Endothelial cell of umbilical vein (primary cell): Measurements from ENCODE around the gene XKR3. TPM values are rescaled to one million over a fixed set of nuclear protein-coding genes. Genes with fewer than 3 reads are reported as not detected.

Experiments used
- BruUV-seq: library from RNA; stranded (reverse); fragments of 400-500 nt; replicated peaks from 2 replicates; lab custom pipeline; 2021; lab: Mats Ljungman, UMichigan
- CTCF ChIA-PET: fragments of 300-600, 350-600 bp; sonication (Branson Sonifier 250); formaldehyde crosslinking; loops from one replicate; lab custom pipeline; 2021; ENCODE audit warnings: antibody characterized with exemption, inconsistent platforms; lab: Charles Lee
- POLR2A ChIA-PET: fragments of 300-600, 350-600 bp; sonication (Branson Sonifier 250); formaldehyde crosslinking; loops from one replicate; lab custom pipeline; 2021; ENCODE audit warnings: antibody characterized with exemption, inconsistent platforms; lab: Charles Lee
- DNase-seq: peaks from one replicate; pipeline ENCODE4 v3.0.0-alpha.2; 2011; ENCODE audit warnings: low read depth, low spot score
- FAIRE-seq: peaks from 2 replicates; lab custom pipeline; 2011; peaks lifted over from hg19 to GRCh38; lab: Jason Lieb, UNC
- H2AFZ ChIP-seq: 2 replicates; pipeline ENCODE4 v1.6.0; 2012; ENCODE audit warnings: low read depth, low read length, control low read depth, inconsistent platforms
- H3K27ac ChIP-seq: 2 replicates; pipeline ENCODE4 v1.5.1; 2011; ENCODE audit warnings: low read depth, mild to moderate bottlenecking, control low read depth, low read length, moderate library complexity; ENCODE audit not compliant: insufficient read depth
- H3K27me3 ChIP-seq, 2 experiments: 2 replicates each; pipeline versions ENCODE4 v1.6.0 to v1.6.1; 2011; ENCODE audit warnings: low read length in 2 of 2, mixed read lengths in 1 of 2; ENCODE audit not compliant: control insufficient read depth in 2 of 2, insufficient read depth in 2 of 2
- H3K36me3 ChIP-seq, 2 experiments: 2 replicates in 1 of 2; 3 replicates in 1 of 2; pipeline ENCODE4 v1.5.1; 2011; ENCODE audit warnings: low read length in 2 of 2, mild to moderate bottlenecking in 1 of 2, moderate library complexity in 1 of 2; ENCODE audit not compliant: control insufficient read depth in 2 of 2, insufficient read depth in 2 of 2; ENCODE audit errors: extremely low read depth in 1 of 2
- H3K4me1 ChIP-seq: 3 replicates; pipeline ENCODE4 v1.5.1; 2011; ENCODE audit warnings: mild to moderate bottlenecking, low read length; ENCODE audit not compliant: control insufficient read depth, insufficient read depth; ENCODE audit errors: extremely low read depth
- H3K4me2 ChIP-seq: 2 replicates; pipeline ENCODE4 v1.6.1; 2011; ENCODE audit warnings: low read length, control low read depth, mixed read lengths; ENCODE audit not compliant: insufficient read depth
- H3K4me3 ChIP-seq, 3 experiments: fragments of 200-600 bp in 1 of 3; sonication (generic), shearing (Covaris generic) in 1 of 3; replicated peaks in 1 of 3; 2 replicates each; pipeline ENCODE4 v1.5.1; 2011 to 2016; ENCODE audit warnings: control low read depth in 3 of 3, low read length in 3 of 3, mild to moderate bottlenecking in 2 of 3, inconsistent platforms in 1 of 3, low read depth in 1 of 3, moderate library complexity in 1 of 3; ENCODE audit not compliant: insufficient read depth in 1 of 3
- H3K79me2 ChIP-seq: 2 replicates; pipeline ENCODE4 v1.6.0; 2012; ENCODE audit warnings: low read length, inconsistent platforms; ENCODE audit not compliant: control insufficient read depth, insufficient read depth
- H3K9ac ChIP-seq: replicated peaks from 2 replicates; pipeline ENCODE3; 2011; ENCODE audit warnings: low read length, control low read depth; ENCODE audit not compliant: insufficient read depth; ENCODE audit errors: extremely low read depth
- H3K9me1 ChIP-seq: replicated peaks from 3 replicates; pipeline ENCODE4 v1.6.0; 2011; ENCODE audit warnings: mild to moderate bottlenecking, low read length; ENCODE audit not compliant: control insufficient read depth, insufficient read depth; ENCODE audit errors: extremely low read depth
- H3K9me3 ChIP-seq: replicated peaks from 2 replicates; pipeline ENCODE4 v1.5.1; 2012; ENCODE audit warnings: low read length, inconsistent platforms; ENCODE audit not compliant: control insufficient read depth, insufficient read depth
- H4K20me1 ChIP-seq: replicated peaks from 2 replicates; pipeline ENCODE3; 2011; ENCODE audit warnings: mild to moderate bottlenecking, low read length; ENCODE audit not compliant: control insufficient read depth, insufficient read depth; ENCODE audit errors: extremely low read depth
- EZH2 ChIP-seq: IDR thresholded peaks from 2 replicates; pipeline ENCODE4 v1.6.1; 2012; ENCODE audit warnings: borderline replicate concordance, low read depth, mild to moderate bottlenecking, moderate library complexity, low read length, inconsistent platforms; ENCODE audit not compliant: severe bottlenecking
- FOS ChIP-seq: IDR thresholded peaks from 2 replicates; pipeline ENCODE4 v1.6.1; 2011; ENCODE audit warnings: mild to moderate bottlenecking, low read length, moderate library complexity, borderline replicate concordance; ENCODE audit not compliant: insufficient read depth
- GATA2 ChIP-seq: IDR thresholded peaks from 2 replicates; pipeline ENCODE4 v1.7.0; 2011; ENCODE audit warnings: low read depth, mild to moderate bottlenecking, moderate library complexity, mixed read lengths, low read length; ENCODE audit not compliant: insufficient read length, insufficient read depth
- JUN ChIP-seq: IDR thresholded peaks from 2 replicates; pipeline ENCODE4 v1.6.1; 2011; ENCODE audit warnings: borderline replicate concordance, low read depth; ENCODE audit not compliant: insufficient read length, insufficient read depth
- MYC ChIP-seq: IDR thresholded peaks from one replicate; pipeline ENCODE4 v1.6.1; 2011; ENCODE audit warnings: mild to moderate bottlenecking, low read depth, low read length
- POLR2A ChIP-seq: IDR thresholded peaks from 2 replicates; pipeline ENCODE4 v1.6.1; 2012; ENCODE audit warnings: low read depth, mild to moderate bottlenecking, control low read depth, low read length
- POLR2AphosphoS5 ChIP-seq: IDR thresholded peaks from 2 replicates; pipeline ENCODE4 v1.6.1; 2012; ENCODE audit warnings: low read depth, mild to moderate bottlenecking, control low read depth, low read length, moderate library complexity; ENCODE audit not compliant: insufficient read depth
- dilution Hi-C: fragments of 300-500 bp; cut with MboI; formaldehyde crosslinking; loops from one replicate; pipeline ENCODE4 v1.15.0; 2019; ENCODE audit warnings: low sequenced_read_pairs; ENCODE audit not compliant: extremely low pct_ligation_motif_present
- intact Hi-C: fragments of 100-400 bp; cut with micrococcal nuclease; formaldehyde crosslinking; loops from one replicate; pipeline ENCODE4 v1.10.0; 2022
- polyA plus RNA-seq, 4 experiments: library from polyadenylated mRNA; depleted of rRNA in 3 of 4; stranded (reverse) in 3 of 4; unstranded in 1 of 4; fragments of >200 nt; gene quantifications; 2 replicates each; pipeline versions ENCODE4 v1.2.1 to v1.2.3, GENCODE V29; 2011 to 2012; ENCODE audit warnings: missing spikeins in 1 of 4
- total RNA-seq: library from RNA; stranded (reverse); gene quantifications from 2 replicates; pipeline ENCODE4 v1.2.3, GENCODE V29; 2021
- TF ChIP-seq, protein P1 (sequence below): IDR thresholded peaks from 2 replicates; pipeline ENCODE4 v1.6.1; 2011; ENCODE audit not compliant: insufficient read depth, insufficient read length
- TF ChIP-seq, protein P2 (sequence below), 2 donors: IDR thresholded peaks; 1 replicate in 1 of 2; 2 replicates in 1 of 2; pipeline ENCODE4 v1.5.1; 2011; ENCODE audit warnings: low read length in 2 of 2, mild to moderate bottlenecking in 2 of 2, moderate library complexity in 2 of 2, control low read depth in 1 of 2, inconsistent platforms in 1 of 2, low read depth in 1 of 2; ENCODE audit not compliant: insufficient read depth in 1 of 2; ENCODE audit errors: extremely low read depth in 1 of 2

XKR3 gene
- total and polyA plus RNA-seq, 2 donors (not counting 3 experiments of a cell fraction or from before 2014, with no cell fraction given), result not detected

DNA sequence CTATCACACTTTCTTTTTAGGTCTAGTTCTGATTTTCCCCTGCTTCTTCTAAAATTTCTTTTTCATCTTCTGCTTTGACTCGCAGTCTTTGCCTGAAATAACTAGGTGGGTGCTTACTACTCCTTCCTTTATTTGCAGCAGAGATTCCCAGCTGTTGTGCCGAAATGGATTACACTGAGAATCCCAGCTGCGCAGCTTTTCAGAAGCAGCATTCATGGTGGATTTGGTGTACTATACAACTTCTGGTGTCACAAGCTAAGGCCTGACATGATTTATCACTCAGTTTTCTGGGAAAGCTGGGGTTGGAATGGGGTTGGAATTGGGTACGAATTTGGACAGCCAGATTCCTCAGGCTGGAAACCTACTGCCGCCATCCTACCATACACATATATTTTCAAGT is 6.0 kb upstream of the XKR3 start:
- intact Hi-C loops, result no loop called here
- Histone ChIP-seq H3K9me3 (peaks cover 4% of the 10 kb centered on the region), H3K79me2 (no peaks in the 10 kb centered on the region), H3K4me3 (no peak overlapping the region), H2AFZ (no peak overlapping the region), H3K27me3 (no peaks in the 10 kb centered on the region), H4K20me1 (no peaks in the 10 kb centered on the region), H3K4me2 (no peak overlapping the region), H3K9me1 (no peaks in the 10 kb centered on the region), H3K4me1 (no peaks in the 10 kb centered on the region), H3K9ac (no peak overlapping the region), H3K27ac (no peak overlapping the region), H3K36me3 (no peaks in the 10 kb centered on the region)
- TF ChIP-seq, protein P1, sequence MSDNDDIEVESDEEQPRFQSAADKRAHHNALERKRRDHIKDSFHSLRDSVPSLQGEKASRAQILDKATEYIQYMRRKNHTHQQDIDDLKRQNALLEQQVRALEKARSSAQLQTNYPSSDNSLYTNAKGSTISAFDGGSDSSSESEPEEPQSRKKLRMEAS, result no peak
- TF ChIP-seq EZH2, result no peak
- no peak for TF ChIP-seq JUN
- TF ChIP-seq GATA2, result no peak
- no peak for TF ChIP-seq MYC
- no peak for TF ChIP-seq FOS
- TF ChIP-seq, protein P2, sequence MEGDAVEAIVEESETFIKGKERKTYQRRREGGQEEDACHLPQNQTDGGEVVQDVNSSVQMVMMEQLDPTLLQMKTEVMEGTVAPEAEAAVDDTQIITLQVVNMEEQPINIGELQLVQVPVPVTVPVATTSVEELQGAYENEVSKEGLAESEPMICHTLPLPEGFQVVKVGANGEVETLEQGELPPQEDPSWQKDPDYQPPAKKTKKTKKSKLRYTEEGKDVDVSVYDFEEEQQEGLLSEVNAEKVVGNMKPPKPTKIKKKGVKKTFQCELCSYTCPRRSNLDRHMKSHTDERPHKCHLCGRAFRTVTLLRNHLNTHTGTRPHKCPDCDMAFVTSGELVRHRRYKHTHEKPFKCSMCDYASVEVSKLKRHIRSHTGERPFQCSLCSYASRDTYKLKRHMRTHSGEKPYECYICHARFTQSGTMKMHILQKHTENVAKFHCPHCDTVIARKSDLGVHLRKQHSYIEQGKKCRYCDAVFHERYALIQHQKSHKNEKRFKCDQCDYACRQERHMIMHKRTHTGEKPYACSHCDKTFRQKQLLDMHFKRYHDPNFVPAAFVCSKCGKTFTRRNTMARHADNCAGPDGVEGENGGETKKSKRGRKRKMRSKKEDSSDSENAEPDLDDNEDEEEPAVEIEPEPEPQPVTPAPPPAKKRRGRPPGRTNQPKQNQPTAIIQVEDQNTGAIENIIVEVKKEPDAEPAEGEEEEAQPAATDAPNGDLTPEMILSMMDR (IDR thresholded peaks at IDR 0.05; ENCODE audit: extremely low read depth in 1 of 2, insufficient read depth in 1 of 2, low read depth in 1 of 2, low read length in 2 of 2), result no peak
- no peak for TF ChIP-seq POLR2A
- TF ChIP-seq POLR2AphosphoS5, result no peak
- ChIA-PET POLR2A (no interaction called here), CTCF (no interaction called here)
- dilution Hi-C loops, result no loop called here
- DNase-seq (no peak), FAIRE-seq (no peak)
- BruUV-seq, result no TSS peak
